GM21529 (cell line): ENCODE results near the gene RICTOR.
A peak's percentile ranks its signal among the peaks of the same experiment; 100 is the strongest.

ENCODE experiments used
- ATAC-seq: cut with Tn5 transposase; IDR thresholded peaks from one replicate; pipeline ENCODE4 v1.9.1; 2021; ENCODE audit not compliant: unreplicated experiment

RICTOR gene

DNA sequence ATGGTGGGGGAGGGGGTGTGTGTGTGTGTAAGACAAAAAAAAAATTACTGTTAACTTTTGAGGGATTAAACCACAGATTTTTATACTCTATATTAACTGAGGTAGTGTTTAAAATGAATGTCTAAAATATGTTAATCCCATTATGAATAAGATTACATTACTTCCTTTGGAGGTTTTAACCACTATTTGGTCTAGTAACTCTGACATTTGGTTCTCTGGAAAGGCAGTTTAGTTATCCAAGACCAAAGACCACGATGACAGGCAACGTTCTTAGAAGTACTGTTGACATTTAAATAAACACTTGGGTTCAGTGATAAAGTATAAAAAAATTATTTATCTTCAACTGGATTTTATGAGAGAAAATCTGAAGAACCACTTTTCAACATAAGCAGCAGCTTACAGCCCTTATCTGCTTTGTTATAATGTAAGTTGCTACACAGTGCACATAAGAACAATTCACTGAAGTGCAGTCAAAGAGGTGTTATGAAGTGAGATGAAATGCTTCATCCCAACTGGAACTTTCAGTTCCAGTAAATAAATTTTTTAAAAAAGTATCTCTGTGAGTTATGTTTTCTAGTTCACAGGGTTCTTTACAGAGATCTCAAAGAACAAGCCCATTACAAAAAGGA, 133.9 kb downstream of the RICTOR start:
- no peak for ATAC-seq

DNA sequence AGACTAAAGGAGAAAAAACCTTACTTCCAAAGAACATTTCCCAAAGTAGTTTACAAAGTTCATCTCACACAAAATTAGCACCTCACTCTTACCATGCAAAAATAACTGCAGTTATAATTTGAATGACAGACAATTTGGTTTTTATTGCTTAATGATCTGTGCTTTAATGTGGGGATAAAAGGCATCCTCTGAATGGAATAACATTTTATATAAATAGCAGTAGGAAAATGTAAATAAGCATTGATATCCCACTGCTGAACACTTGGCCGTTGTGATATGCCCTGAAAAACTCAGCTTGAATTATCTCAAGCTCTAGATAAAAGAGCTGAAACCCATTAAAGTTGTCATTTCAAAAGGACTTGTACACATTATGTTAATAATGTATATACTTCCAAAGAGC, 135.2 kb downstream of the RICTOR start:
- no peak for ATAC-seq

DNA sequence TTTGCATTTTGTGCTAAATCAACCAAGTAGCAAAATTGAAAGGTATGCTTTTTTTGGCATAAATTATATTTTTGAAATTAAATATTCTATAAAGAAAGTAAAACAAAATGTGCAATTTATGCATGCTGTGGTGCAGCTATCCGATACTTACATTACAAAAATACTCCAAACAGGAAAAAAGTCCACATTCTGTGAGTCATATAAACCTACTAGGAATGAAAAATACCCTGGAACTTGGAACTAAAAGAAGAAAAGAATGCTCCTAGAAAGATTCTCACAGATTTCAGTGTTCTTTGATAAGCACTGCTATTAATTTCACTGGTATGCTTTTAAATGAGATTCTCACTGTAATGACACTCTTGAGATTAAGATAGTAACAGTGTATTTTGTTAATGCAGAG, 135.8 kb downstream of the RICTOR start:
- ATAC-seq: no peak

DNA sequence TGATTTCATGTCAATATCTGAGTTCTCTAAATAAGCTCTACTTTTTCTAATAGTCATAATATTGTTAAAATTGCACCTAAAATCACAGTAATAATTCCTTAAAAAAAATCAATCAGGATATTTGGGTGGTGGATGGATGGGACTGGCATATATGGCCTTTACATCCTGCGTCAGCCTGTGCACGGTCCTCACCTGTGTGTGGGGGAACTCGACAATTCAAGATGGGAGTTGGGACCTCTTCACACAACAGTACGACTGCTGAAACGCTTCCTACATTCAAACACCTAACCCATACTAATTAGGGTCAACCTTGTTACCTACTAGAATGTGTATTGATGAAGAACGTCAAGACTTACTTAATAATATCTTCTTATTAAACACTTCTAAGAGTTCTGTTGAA, 137.9 kb downstream of the RICTOR start:
- no peak for ATAC-seq

DNA sequence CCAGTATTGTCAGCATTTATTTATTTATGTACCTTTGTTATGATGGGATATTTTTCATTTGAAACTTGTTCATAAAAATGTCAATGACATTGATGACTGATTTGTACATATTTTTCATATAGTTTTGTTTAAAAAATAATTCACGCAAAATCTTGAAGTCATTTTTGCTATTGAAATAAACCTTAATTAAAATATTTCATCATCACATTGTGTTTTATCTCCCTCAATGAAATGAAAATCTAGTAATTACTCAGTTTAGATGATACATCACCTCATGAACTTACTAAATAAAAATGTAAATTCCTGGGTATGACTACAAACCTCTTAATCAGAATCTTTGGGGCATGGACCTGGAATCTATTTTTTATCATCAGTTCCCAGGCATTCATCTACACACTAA, 138.8 kb downstream of the RICTOR start:
- ATAC-seq: no peak

DNA sequence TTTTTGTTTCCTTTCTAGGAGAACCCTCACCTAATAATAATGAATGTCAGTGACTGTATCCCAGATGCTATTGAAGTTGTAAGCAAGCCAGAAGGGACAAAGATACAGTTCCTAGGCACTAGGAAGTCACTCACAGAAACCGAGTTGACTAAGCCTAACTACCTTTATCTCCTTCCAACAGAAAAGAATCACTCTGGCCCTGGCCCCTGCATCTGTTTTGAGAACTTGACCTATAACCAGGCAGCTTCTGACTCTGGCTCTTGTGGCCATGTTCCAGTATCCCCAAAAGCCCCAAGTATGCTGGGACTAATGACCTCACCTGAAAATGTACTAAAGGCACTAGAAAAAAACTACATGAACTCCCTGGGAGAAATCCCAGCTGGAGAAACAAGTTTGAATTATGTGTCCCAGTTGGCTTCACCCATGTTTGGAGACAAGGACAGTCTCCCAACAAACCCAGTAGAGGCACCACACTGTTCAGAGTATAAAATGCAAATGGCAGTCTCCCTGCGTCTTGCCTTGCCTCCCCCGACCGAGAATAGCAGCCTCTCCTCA, 141.3 kb downstream of the RICTOR start:
- no peak for ATAC-seq

DNA sequence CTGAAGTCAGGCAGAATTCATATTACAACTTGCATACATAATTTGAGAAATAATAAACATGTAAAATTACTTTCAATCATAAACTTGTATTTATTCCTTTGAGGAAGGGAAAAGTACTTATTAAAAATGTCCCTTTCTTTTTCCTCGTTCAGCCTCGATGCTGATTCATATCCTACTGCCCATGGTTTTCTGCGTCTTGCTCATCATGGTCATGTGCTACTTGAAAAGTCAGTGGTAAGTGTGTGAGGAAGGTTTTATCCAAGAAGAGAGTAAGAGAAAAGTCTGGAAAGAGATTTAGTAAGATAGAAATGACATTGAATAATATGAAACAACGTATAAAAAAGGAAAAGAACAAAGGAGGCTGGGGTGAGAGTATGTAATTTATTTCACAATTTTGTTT, 142.5 kb downstream of the RICTOR start:
- no peak for ATAC-seq

DNA sequence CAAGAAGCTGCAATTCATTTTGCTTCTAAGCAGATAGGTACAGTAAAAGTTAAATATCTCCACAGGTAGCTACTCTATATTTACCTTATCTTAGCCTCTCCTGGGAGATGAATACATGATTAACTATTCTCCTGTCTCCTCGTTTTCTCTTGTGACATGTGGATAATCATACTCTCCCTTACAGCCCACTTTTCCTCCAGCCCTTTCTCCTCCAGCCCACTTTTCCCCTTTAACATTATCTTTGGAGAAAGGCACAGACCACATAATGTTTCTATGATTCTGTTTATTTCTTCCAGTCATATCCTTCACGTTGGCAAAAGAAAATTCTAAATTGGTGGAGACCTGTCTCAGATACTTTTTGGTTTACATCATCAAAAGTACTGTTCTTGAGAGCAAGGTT, 144.4 kb downstream of the RICTOR start:
- no peak for ATAC-seq

DNA sequence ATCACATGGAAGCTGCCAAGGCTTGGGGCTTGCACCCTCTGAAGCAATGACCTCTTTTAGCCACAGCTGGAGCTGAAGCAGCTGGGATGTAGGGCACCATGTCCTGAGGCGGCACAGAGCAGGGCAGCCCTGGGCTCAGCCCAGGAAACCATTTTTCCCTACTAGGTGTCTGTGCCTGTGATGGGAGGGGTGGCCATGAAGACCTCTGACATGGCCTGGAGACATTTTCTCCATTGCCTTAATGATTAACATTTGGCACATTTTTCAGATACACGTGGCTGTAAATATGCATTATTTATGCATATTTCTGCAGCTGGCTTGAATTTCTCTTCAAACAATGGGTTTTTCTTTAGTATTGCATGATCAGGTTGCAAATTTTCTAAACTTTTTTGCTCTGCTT, 146.7 kb downstream of the RICTOR start:
- no peak for ATAC-seq

DNA sequence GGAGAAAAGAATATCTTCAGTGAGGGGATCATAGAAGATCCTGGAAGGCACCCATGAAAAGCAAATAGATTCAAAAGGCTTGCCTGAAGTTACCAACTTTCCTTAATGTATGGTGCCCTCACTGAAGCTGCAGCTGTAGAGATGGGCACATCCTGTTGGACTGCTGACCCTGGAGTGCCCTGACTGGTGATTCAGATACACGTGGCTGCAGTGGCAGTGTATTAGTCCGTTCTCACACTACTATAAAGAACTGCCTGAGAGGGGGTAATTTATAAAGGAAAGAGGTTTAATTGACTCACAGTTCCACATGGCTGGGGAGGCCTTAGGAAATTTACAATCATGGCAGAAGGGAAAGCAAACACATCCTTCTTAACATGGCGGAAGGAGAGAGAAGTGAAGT, 148.1 kb downstream of the RICTOR start:
- no peak for ATAC-seq

DNA sequence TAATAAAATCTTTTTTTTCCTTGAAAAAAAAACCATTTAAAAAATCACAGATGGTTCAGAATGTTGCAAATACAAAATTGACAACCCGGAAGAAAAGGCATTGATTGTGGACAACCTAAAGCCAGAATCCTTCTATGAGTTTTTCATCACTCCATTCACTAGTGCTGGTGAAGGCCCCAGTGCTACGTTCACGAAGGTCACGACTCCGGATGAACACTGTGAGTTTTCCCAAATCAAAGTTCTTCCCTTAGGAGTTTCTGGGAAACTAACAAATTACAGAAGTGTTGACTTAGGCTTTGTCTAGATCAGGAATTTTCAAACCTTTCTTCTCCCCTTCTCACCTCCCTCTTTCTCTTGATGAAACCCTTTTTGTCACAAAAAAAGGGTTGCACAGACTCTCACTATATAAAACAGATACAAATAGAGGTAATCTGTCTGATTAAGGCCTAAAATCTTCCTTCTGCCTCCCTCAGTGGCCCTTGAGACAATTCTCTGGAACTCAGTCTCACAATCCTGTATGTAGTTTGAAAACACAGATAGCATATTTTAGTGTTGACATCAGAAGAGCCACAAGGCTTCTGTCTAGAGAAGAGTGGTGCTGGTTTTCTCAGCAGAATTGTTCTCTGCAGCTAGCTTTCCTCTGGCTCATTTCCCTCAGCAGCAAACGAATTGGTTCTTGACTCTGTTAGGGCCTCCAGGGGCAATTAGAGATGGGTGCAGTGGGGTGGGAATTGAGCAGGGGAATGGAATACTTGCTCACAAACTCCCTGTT, 148.9 kb downstream of the RICTOR start:
- no peak for ATAC-seq

DNA sequence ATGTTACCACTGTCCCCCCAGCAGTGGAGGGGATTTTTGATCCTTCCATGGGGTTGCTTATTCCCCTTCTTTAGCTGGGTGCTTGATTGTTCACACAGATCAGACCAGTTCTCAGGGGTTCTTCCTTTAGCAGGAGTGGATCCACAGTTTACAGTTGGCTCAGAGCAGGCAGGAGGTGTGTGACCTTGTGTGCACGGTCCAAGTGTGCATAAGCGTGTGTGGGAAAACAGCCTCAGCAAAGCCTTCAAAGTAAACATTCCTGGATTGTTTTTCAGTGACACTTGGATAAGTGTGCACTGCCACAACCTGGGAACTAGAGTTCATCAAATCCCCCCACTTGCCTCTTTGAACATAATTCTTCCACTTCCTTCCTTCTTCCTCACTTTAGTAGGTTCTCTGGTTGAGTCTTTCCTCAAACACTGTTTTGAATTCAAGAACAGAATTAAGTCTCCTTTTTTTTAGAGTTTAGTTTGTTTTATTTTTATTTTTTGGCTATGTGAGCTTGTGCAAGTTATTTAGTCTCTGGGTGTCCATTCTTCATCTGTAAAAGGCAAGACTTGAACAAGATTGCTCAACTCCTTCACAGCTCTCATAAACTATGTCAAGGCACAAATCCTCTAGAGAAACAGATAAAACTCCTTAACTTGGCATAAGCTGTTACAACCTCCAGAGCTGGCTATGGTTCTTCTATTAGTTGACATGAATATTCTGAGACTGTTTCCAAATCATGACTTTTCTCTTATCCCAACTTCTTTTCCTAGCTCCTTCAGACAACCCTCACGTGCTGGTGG, 150.3 kb downstream of the RICTOR start:
- no peak for ATAC-seq

DNA sequence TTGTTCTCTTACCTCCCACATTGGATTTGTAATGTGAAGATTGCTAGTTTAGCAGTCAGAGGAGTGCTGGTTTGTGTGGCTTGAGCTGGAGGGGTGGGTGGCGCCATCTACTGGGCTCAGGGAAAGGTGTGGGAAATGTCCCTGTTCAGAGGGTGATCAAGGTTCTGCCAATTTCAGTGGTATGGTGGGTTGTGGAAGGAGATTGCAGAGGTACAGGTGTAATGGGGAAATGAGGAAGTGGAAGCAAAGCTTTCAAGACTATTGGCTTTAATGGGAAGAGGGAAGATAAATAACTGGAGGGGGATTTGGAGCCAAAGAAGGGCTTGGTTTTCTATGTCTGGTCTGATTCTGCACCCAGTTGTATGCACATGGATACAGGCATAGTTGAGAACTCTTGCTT, 152.0 kb downstream of the RICTOR start:
- peak; percentile 90 for ATAC-seq

DNA sequence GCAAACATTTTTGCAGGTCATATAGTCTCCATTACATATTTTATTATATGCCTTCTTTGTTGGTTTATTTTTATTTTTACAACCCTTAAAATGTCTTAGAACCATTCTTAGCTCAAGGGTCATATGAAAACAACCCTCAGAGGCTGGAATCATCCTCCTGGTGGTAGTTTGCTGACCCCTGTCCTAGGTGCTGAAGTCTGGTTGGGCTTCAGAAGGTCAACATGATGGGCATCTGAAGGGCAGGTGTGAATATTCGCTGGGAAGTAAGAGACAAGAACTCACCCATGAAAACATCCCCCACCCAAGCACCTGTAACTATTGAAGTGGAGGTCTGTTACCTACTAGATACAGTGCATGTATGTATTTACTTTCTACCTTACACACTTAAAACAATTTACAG, 153.0 kb downstream of the RICTOR start:
- ATAC-seq: no peak

DNA sequence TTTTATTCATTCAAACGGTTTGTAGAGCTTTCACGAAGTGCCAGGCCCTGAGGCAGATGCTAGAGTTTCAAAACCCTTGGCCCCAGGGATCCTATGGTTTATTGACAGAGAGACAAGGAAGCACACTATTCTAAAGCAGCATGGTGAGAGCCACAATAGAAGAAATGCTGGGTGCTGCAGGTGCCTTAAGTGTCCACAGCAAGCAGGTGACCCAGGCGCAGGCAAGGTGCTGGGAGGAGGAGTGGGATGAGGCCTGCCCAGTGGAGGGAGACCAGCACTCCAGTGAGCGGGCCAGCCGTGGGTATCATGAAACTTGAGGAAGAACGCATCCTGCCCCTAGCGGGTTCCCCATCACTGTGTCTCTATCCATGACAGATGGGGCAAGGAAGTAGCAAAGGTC, 157.4 kb downstream of the RICTOR start:
- no peak for ATAC-seq

DNA sequence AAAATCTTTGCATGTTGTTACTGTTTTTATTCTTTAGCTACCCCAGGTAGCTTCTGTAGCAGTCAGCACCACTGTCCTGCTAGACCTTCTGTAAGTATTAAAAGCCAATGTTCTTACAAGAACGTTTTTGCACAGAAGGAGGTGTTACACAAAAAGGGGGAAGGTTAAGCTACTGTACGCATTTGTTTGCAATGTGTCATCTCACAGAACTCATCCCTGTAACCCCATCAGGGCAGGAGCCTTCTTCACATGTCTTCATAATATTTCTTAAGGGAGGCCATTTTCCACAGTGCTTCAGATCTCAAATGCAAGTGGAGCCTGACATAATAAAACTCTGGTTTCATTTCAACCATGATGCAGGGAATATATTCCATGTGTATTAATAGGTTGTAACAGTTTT, 160.5 kb downstream of the RICTOR start:
- no peak for ATAC-seq

DNA sequence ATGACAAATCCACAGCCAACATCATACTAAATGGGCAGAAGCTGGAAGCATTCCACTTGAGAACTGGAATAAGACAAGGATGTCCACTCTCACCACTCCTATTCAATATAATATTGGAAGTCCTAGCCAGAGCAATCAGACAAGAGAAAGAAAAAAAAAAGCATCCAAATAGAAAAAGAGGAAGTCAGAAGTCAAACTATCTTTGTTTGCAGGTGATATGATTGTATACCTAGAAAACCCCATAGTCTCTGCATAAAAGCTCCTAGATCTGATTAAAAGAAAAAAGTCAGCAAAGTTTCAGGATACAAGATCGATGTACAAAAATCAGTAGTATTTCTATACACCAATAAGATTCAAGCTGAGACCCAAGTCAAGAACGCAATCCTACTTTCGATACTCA, 162.3 kb downstream of the RICTOR start:
- no peak for ATAC-seq

DNA sequence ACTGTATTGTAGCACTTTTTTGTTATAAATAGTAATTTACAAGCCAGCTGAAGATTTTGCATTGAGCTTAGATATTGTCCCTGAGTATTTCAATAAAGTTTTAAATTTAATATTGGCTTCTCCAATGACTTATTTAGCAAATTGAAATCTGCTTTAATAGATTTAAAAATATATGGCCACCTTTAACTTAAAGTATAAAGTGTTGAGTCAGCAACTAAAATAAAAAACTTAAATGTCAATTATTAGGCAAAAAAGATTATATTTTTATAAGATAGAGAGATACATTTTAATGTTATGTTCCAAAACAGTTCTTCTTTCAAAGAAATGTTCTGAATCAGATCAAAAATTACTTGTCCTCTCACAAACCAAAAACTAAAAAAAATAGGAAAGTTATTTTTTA, 167.7 kb downstream of the RICTOR start:
- no peak for ATAC-seq

DNA sequence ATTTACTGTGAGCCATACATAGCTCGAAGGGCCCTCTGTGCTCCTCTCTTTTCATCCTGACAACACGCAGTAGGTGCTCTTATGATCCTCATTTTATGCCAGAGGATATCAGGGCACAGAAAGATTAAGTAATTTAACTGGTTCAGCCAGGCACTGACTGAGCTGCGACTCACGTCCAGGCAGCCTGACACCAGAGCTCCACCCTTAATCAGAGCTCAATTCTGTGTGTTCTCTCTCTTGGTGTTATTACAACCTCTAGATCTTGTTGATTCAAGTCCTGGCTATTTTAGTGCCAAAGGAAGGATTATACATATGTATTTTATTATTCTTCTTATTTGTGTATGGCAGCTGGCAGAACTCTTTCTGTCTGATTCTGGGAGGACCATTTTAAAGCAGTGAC, 168.7 kb downstream of the RICTOR start:
- no peak for ATAC-seq

DNA sequence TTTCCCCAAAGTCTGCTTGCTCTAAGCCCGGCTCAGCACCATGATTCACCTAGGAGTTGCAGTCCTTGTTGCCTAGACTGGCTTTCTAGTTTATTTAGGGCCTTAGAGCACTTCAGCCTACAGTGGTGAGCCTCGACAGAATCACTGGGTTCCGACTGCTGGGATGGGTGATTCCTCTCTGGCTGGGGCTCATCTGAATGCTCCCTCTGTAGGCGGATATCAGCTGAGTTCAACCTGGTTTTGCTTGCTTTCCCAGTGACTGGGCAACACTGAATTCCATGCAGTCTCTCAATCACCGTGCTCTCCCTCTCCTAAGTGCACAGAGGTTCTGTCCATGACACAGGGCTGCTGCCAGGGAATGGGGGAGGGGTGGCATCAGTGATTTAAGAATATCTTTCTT, 174.3 kb downstream of the RICTOR start:
- ATAC-seq: no peak

DNA sequence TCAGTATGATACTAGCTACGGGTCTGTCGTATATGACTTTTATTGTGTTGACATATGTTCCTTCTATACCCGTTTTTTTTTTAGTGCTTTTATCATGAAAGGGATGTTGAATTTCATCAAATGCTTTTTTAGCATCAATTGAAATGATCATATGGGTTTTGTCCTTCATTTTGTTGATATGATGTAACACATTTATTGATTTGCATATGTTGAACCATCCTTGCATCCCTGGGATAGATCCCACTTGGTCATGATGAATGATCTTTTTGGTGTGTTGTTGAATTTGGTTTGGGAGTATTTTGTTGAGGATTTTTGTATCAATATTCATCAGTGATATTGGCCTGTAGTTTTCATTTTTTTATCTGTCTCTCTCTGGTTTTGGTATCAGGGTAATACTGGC, 177.4 kb downstream of the RICTOR start:
- ATAC-seq: no peak

DNA sequence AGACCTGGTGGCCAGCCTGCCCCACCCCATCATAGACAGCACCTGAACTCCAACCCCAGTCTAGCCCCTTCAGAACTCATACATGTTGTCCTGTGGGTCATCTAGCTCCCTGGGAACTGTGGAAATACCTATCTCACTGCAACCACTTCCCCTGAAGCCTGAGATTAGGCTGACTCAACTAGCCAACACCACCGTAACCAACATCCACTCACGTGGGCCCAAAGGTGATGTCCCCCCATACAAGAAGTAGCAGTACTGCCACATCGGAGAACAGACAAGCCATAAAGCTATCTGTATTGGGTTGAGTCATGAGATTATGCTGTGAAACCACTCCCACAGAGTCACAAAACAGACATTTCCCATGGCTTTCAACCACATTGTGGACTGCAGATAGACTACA, 181.8 kb downstream of the RICTOR start:
- ATAC-seq: no peak
